NCI-H2171 treated with DMSO at 0.1 percent for 48 hours (cell line): Measurements from ENCODE around the gene IL12B.
"Not testable (repeated sequence)": the region's sequence is repeated elsewhere in the genome, so short reads cannot be mapped to it uniquely, and the experiment has no call there.

Experiments
- DNase-seq: peaks from one replicate; lab custom pipeline; 2025; lab: John Stamatoyannopoulos, UW

The IL12B gene

GRCh38 chr5:159330131-159330800 is at the start of gene IL12B:
TSS of gene IL12B (minus strand) at chr5:159330487. CDS start at chr5:159326782, 3,705 bp downstream.
- DNase-seq, result no peak

- DNase-seq, result no peak
Observed at GRCh38 chr5:159377653-159378052, 47.4 kb upstream of the IL12B start.

GRCh38 chr5:159367866-159368265 is 37.6 kb upstream of the IL12B start:
- not testable (repeated sequence) for DNase-seq

GRCh38 chr5:159366776-159367175 is 36.5 kb upstream of the IL12B start:
- DNase-seq, result not testable (repeated sequence)

- no peak for DNase-seq
Observed at GRCh38 chr5:159362220-159362619, 31.9 kb upstream of the IL12B start.

GRCh38 chr5:159359871-159360270 is 29.6 kb upstream of the IL12B start:
- not testable (repeated sequence) for DNase-seq

- no peak for DNase-seq
Observed at GRCh38 chr5:159359408-159359807, 29.1 kb upstream of the IL12B start.

GRCh38 chr5:159353661-159354252 is 23.5 kb upstream of the IL12B start:
- no peak for DNase-seq

GRCh38 chr5:159350644-159351043 is 20.4 kb upstream of the IL12B start:
- DNase-seq, result not testable (repeated sequence)

GRCh38 chr5:159350216-159350615 is 19.9 kb upstream of the IL12B start:
- peak; percentile 33 for DNase-seq

GRCh38 chr5:159345861-159346260 is 15.6 kb upstream of the IL12B start:
- DNase-seq, result no peak

GRCh38 chr5:159345336-159345735 is 15.0 kb upstream of the IL12B start:
- DNase-seq, result no peak

- DNase-seq, result no peak
Observed at GRCh38 chr5:159343295-159344094, 13.2 kb upstream of the IL12B start.

- DNase-seq, result no peak
Observed at GRCh38 chr5:159342840-159343239, 12.6 kb upstream of the IL12B start.

- DNase-seq, result peak; percentile 25
Observed at GRCh38 chr5:159341906-159342310, 11.6 kb upstream of the IL12B start.

GRCh38 chr5:159341145-159341544 is 10.9 kb upstream of the IL12B start:
- DNase-seq, result no peak

- DNase-seq, result no peak
Observed at GRCh38 chr5:159340511-159340910, 10.2 kb upstream of the IL12B start.

- no peak for DNase-seq
Observed at GRCh38 chr5:159339460-159339859, 9.2 kb upstream of the IL12B start.

- DNase-seq, result no peak
Observed at GRCh38 chr5:159338118-159338517, 7.8 kb upstream of the IL12B start.

- DNase-seq, result no peak
Observed at GRCh38 chr5:159337016-159337955, 7.0 kb upstream of the IL12B start.

GRCh38 chr5:159336586-159336985 is 6.3 kb upstream of the IL12B start:
- DNase-seq, result no peak

- no peak for DNase-seq
Observed at GRCh38 chr5:159333545-159333925, 3.2 kb upstream of the IL12B start.
